ENCODE measurements around the gene ABTB2.

ABTB2 gene

GRCh38 chr11:34278693-34279297 is 79.0 kb downstream of the ABTB2 start:
- DNase-seq = no peak

DNA sequence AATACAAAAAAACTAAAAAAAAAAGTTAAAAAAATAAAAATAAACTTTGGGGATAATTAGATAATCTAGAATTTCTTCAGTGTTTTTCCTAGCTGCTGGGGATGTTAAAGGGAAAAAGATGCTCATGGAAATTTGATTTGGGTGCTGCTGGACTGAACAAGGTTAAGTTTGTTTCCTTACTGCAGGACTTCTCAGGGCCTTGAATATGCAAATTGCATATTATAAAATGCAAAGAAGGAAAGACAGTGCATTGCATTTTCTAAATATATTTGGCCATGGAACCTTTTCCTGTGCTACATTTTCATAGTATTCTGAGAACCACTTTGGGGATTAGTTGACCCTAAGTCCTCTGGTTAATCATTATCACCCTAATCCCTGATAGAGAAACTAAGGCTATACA is 79.6 kb downstream of the ABTB2 start:
- DNase-seq = no peak

GRCh38 chr11:34277171-34277570 is 80.6 kb downstream of the ABTB2 start:
- no peak for DNase-seq

GRCh38 chr11:34276352-34276864 is 81.4 kb downstream of the ABTB2 start:
- DNase-seq = no peak

- DNase-seq = no peak
Measured at GRCh38 chr11:34275486-34275885, 82.3 kb downstream of the ABTB2 start.

DNA sequence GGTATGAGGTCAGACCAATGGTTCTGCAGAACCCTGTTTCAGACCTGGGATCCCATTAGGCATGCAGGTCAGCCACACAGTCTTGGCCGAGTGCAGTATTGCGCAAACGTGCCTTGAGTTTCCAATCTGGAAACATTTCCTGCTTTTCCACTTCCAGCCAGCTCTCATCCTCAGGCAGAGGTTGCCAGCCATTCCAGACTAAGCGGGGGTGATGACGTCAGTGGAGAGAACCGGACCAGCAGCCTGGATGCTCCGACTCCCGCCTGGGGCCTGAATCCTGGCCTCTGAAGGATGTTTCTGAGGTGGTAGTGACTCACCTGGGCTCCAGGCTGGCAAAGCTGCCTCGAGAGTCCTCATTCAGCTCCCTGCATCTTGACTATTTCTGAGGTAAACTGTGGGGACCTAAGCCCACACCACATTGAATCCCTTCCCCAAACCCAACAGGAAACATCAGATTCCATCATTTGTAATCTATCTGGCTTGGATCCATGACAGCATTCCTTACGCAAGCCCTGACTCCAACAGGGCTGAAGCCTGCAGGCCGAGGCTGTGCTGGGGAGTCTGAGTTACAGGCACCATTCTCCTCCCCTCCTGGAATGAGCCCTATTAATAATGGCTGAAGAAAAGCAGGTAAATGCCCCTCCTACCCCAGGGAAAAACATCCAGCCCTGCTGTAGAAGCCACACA is 83.0 kb downstream of the ABTB2 start:
- DNase-seq = no peak

DNA sequence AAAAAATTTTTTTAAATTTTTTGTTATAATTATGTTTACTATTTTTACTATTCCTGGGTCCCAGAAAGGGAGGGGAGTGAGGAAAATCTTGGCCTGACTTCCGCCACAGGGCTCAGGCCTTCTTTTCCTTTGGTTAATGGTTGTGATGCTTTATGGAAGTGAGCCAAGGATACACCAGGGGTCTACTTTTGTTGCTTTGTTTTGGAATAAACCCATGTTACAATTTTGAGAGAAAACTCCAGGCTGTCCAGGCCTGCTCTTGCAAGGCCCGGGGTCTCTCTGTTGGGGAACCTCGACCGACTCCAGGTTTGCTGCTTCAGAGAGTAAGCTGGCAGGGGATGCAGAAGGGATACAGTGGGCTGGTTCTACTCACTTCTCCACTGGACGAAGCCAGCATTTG is 84.7 kb downstream of the ABTB2 start:
- DNase-seq = no peak

DNA sequence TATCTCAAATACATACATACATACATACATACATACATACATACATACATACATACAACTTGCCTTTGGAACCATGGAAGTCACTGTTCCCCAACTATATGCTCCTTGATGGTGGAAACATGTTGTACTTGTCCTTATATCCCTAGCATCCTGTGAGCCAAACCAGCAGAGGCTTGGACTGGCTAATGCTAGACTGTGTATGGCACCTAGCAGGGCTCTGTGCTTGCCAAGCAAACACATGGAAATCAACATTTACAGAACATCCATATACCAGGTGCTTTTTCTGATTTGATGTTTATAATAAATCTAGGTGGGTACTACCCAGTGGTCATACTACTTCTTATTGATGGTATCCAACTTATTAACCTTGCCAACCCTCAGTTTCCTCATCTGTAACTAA is 86.1 kb downstream of the ABTB2 start:
- no peak for DNase-seq

DNA sequence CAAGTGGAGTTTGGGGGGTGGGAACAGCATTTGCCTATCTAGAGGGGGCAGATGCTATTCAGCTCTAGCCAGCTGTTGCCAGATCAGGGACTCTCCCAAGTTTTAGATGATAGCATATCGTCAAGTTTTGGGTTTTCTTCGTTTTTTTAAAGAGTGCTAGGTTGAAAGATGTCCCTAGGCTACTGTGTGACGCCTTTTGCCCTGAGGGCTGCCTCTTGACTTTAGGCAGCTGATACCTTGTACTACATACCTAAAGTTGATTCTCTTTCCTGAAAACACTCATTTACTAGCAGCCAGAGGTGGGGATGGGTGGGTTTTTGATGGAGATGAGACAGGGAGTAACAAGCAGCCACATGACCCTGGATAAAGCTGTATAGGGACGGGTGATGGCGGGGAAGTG is 87.1 kb downstream of the ABTB2 start:
- DNase-seq = no peak

DNA sequence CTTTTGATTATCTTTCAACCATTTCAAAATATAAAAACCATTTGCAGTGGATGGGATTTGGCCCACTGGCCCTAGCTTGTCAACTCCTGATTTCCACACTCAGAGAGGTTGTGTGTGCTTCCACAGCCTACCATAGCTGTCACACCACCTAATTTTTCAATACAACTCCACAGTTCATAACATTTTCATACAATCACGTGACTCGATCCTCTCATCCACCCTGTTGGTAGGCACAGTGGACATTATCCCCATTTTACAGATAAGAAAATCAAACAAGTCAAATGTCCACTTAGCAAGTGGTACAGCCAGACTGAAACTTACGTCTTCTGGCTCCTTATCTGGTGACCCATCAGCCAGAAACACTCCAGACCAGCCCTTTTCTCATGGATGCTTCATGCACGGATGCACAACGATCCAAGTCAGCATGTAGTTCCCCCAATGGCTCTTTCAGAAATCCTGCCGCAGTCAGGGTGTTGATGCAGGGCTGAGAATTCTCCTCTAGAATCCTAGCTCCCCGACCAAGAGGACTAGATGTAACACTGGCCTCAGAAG is 88.0 kb downstream of the ABTB2 start:
- no peak for DNase-seq

DNA sequence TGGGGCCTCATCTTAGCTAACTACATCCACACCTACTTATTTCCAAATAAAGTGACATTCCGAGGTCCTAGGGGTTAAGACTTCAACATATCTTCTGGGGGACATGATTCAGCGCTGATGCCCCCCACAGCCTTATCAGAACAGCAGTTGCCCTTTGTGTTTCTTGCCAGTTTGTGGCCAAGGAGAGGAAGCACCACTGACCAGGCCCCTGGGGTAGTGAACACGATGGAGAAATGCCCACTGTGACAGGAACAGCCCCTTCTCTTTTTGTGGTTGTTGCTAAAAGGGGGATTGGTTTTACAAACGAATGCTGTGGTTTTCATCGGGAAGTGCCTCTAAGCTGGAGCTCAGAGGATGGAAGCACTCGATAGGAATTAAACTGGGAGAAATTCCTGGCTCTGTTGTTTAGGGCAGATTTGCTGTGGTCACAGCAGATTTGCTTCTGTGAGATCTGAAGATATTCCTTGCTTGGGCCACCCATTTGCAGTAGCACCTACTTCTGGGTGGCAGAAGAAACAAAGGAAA is 88.8 kb downstream of the ABTB2 start:
- DNase-seq = no peak

- DNase-seq = no peak
Measured at GRCh38 chr11:34267417-34267816, 90.4 kb downstream of the ABTB2 start.

DNA sequence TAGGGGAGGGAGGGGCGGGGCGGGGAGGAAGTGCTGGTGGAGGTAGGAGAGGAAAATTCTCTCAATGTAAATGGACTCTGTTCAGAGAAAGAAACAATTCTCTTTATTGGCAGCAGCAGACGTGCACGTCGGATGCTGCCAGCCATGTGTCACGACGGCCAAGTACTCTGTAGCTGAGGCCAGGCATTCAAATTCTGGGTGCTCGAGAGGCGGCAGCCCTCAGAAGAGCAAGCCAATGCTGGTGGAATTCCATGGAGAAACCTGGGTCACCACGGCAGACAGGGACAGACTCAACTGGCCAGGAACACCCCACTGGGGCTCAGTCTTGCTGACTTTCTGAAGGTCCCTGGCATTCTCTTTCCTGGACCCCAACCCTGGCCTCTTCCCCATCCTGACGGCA is 90.8 kb downstream of the ABTB2 start:
- no peak for DNase-seq

DNA sequence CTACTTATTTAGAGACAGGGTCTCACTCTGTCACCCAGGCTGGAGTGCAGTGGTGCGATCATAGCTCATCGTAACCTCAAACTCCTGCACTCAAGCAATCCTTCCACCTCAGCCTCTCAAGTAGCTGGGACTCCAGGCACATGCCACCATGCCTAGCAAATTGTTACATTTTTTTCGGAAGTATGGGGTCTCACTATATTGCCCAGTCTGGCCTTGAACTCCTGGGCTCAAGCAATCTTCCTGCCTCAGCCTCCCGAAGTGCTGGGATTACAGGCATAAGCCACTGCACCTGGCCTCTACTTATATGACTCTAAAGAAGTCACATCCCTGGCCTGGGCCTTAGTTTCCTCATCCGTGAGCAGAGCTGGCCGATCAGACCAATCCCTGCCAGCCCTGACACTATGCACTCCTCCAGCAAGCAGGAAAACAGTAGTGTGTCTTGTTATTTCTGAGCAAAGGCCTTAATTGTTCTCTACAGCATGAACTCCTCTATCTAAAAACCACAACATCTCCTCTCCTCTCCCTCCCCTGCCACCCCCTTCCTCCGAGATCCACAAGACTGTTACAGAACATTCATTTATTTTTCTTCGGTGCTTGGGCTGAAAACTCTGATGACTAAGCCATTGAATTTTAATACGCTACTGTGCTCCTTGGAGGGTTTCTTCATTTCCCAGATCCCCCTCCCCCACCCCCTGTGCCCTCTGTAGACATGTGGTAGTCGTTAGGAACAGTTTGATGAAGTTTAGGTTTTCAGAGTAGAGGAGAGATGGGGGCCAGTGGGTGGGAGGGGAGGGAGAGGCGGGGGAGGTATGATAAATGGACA is 91.5 kb downstream of the ABTB2 start:
- peak; percentile 29 for DNase-seq

GRCh38 chr11:34264303-34265110 is 93.3 kb downstream of the ABTB2 start:
- DNase-seq = no peak

- DNase-seq = no peak
Measured at GRCh38 chr11:34263441-34264091, 94.2 kb downstream of the ABTB2 start.

DNA sequence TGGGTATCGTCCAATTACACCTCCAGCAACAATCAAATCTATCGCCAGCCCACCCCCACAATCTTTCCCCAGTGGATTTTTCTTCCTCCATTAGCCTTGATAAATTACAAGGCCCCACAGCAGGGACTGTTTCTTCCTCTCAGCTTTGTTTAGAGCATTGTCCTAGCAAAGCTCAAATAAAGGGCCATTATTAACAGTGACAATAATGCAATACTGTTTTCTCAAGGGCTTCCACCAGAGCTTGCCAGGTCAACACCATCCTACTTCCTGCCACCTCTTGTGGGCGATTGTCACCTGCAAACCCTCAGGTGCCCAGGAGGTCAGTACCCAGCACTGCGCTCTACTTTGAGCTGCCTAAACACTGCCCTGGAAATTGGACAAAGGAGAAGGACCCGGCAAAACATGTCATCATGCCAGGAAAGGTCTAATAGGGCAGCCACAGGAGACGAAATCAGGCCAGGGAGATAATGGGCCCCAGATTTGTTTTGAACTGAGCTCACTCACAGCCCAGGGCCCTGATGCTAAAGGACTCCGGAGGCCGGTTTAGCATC is 95.2 kb downstream of the ABTB2 start:
- DNase-seq = no peak

GRCh38 chr11:34261820-34262219 is 96.0 kb downstream of the ABTB2 start:
- no peak for DNase-seq

GRCh38 chr11:34261095-34261494 is 96.7 kb downstream of the ABTB2 start:
- no peak for DNase-seq

DNA sequence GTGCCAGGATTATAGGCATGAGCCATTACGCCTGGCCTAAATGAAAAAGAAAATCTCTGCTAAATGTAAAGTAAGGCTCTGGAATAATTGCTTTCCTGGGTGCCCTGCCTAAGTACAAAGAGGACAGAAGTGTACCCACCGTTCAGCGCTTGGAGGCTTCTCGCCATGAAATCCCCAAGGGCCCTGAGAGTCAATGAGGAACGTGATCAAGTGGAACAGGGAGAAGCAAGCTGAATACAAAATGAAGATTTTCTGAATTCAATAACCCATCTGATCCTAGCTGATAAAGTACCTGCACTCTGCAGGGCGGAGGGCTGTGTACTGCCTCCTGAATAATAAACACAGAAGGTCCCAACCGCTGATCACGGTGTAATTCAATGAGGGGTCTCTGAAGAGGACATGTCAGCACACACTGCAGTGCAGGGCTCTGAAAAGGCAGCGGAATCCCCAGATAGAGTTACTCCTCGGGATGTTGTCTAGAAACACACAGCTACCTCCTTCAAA is 97.7 kb downstream of the ABTB2 start:
- DNase-seq = no peak

DNA sequence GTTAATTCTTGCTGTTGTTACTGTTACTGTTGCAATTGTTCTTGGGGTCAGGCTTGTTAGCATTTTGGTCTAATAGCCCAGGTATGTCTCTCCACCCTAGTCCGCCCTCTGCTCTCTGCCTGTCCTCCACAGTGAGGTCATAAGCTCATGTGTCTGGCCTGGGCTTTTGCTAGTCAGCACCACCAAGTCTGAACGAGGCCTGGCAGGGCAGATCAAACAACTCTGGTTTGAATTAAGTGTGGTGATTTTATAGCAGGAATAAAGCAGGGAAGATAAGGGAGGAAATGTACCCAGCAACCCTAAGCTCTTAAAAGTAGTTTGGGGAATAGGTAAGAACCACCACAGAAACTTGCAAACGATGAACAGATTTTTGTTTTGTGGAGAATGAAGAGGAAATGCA is 98.7 kb downstream of the ABTB2 start:
- no peak for DNase-seq
